SU-DHL-6 (cell line): ENCODE measurements around the gene ZNF799.
A peak's percentile ranks its signal among the peaks of the same experiment; 100 is the strongest.
"Not testable (repeated sequence)": the region's sequence is repeated elsewhere in the genome, so short reads cannot be mapped to it uniquely, and the experiment has no call there.

Source experiments
- H2AFZ ChIP-seq: fragments of 200-600 bp; sonication (generic); 2 replicates; pipeline ENCODE4 v1.6.1; 2014; ENCODE audit warnings: low read depth, mild to moderate bottlenecking, moderate library complexity, mixed read lengths, antibody characterized with exemption, low read length; ENCODE audit not compliant: severe bottlenecking
- H3F3A ChIP-seq: fragments of 200-600 bp; shearing (Covaris generic); 2 replicates; pipeline ENCODE4 v1.6.0; 2016; ENCODE audit warnings: antibody characterized with exemption, mild to moderate bottlenecking; ENCODE audit not compliant: insufficient read depth
- H3K27ac ChIP-seq: fragments of 200-600 bp; sonication (generic); 2 replicates; pipeline ENCODE4 v1.5.1; 2016; ENCODE audit warnings: low read depth, mild to moderate bottlenecking, low read length, moderate library complexity, mixed read lengths
- H3K27me3 ChIP-seq: fragments of 200-600 bp; sonication (generic), shearing (Covaris generic); 2 replicates; pipeline ENCODE4 v1.6.0; 2014; ENCODE audit warnings: mild to moderate bottlenecking, low read length
- H3K36me3 ChIP-seq: fragments of 200-600 bp; sonication (generic); 2 replicates; pipeline ENCODE4 v1.6.1; 2014; ENCODE audit warnings: mild to moderate bottlenecking, low read length, mixed read lengths
- H3K4me2 ChIP-seq: fragments of 300-600, 200-600 bp; shearing (Covaris generic), sonication (generic); 2 replicates; pipeline ENCODE4 v1.6.0; 2014; ENCODE audit warnings: low read length, low read depth, mild to moderate bottlenecking; ENCODE audit not compliant: poor library complexity, severe bottlenecking
- H3K4me3 ChIP-seq: fragments of 200-600 bp; sonication (generic); 2 replicates; pipeline ENCODE4 v1.5.1; 2014; ENCODE audit warnings: antibody characterized with exemption, low read length, mild to moderate bottlenecking, mixed read lengths; ENCODE audit not compliant: insufficient read depth, poor library complexity, severe bottlenecking
- H3K79me2 ChIP-seq: fragments of 200-600 bp; sonication (generic); 2 replicates; pipeline ENCODE4 v1.6.1; 2014; ENCODE audit warnings: mild to moderate bottlenecking, low read length, moderate library complexity; ENCODE audit not compliant: insufficient read depth
- H3K9ac ChIP-seq: fragments of 200-600 bp; sonication (generic); 2 replicates; pipeline ENCODE4 v1.7.0; 2014; ENCODE audit warnings: mild to moderate bottlenecking, low read length
- H3K9me2 ChIP-seq: fragments of 200-600 bp; sonication (generic); replicated peaks from 2 replicates; pipeline ENCODE4 v1.6.1; 2014; ENCODE audit warnings: low read length; ENCODE audit not compliant: insufficient read depth
- H3K9me3 ChIP-seq: fragments of 200-600 bp; sonication (generic); 2 replicates; pipeline ENCODE4 v1.6.1; 2014; ENCODE audit warnings: low read length, mixed read lengths; ENCODE audit not compliant: insufficient read depth
- H4K20me1 ChIP-seq: fragments of 200-600 bp; sonication (generic); 2 replicates; pipeline ENCODE4 v1.6.1; 2014; ENCODE audit warnings: low read depth, mild to moderate bottlenecking, antibody characterized with exemption, low read length, moderate library complexity, mixed read lengths
- CTCF ChIP-seq: fragments of 200-600 bp; sonication (generic); IDR thresholded peaks from one replicate; pipeline ENCODE4 v1.5.1; 2017; ENCODE audit warnings: antibody characterized with exemption, mild to moderate bottlenecking, low read length, moderate library complexity; ENCODE audit not compliant: insufficient read depth, poor library complexity, severe bottlenecking
- EZH2phosphoT487 ChIP-seq: fragments of 200-600 bp; sonication (generic), shearing (Covaris generic); conservative IDR thresholded peaks from 2 replicates; pipeline ENCODE4 v1.6.1; 2018; ENCODE audit warnings: mild to moderate bottlenecking, antibody characterized with exemption, low read length, moderate library complexity, mixed read lengths

ZNF799 gene

GRCh38 chr19:12365236-12366162, 35.6 kb downstream of the ZNF799 start, which contains the start of gene ZNF442:
TSS of gene ZNF442 (minus strand) at chr19:12365683. CDS start at chr19:12363631, 2,052 bp downstream.
- no peaks in the 10 kb centered on the region for H3K27me3 ChIP-seq
- no peaks in the 10 kb centered on the region for H3K36me3 ChIP-seq
- peak within 1 kb of the TSS; percentile 84 for H3K4me3 ChIP-seq
- peaks cover 4% of the 10 kb centered on the region; the same call in 1 of the 2 replicates for H3F3A ChIP-seq
- H3K9me3 ChIP-seq, result no peaks in the 10 kb centered on the region; the same call in 1 of the 2 replicates
- peak within 1 kb of the TSS; percentile 78 for H3K9ac ChIP-seq
- H3K79me2 ChIP-seq, result no peaks in the 10 kb centered on the region; the same call in 1 of the 2 replicates
- peak within 1 kb of the TSS; percentile 16 for H3K27ac ChIP-seq
- peak within 1 kb of the TSS; percentile 72 for H3K4me2 ChIP-seq
- H2AFZ ChIP-seq, result peak within 1 kb of the TSS; percentile 87
- no peaks in the 10 kb centered on the region for H3K9me2 ChIP-seq
- no peaks in the 10 kb centered on the region for H4K20me1 ChIP-seq
- TF ChIP-seq EZH2phosphoT487, result no peak
- TF ChIP-seq CTCF, result no peak

GRCh38 chr19:12364391-12365235, 36.5 kb downstream of the ZNF799 start:
- Histone ChIP-seq H3K27ac (no peak overlapping the region), H3K4me3 (peak overlapping the region; percentile 84), H3K4me2 (peak overlapping the region; percentile 72), H3K9me3 (no peaks in the 10 kb centered on the region; the same call in 1 of the 2 replicates), H3K79me2 (no peaks in the 10 kb centered on the region; the same call in 1 of the 2 replicates), H3F3A (peaks cover 4% of the 10 kb centered on the region; the same call in 1 of the 2 replicates), H2AFZ (peak overlapping the region; percentile 87), H3K9me2 (no peaks in the 10 kb centered on the region), H3K9ac (peak overlapping the region; percentile 78), H4K20me1 (no peaks in the 10 kb centered on the region), H3K36me3 (no peaks in the 10 kb centered on the region), H3K27me3 (no peaks in the 10 kb centered on the region)
- TF ChIP-seq EZH2phosphoT487 (no peak), CTCF (no peak)

GRCh38 chr19:12362236-12362635, 38.8 kb downstream of the ZNF799 start:
- not testable (repeated sequence) for H3K79me2 ChIP-seq, H3K9me3 ChIP-seq, H3K36me3 ChIP-seq, H3K9me2 ChIP-seq, H2AFZ ChIP-seq, H3K4me2 ChIP-seq, H4K20me1 ChIP-seq, H3K4me3 ChIP-seq, H3K27me3 ChIP-seq, H3K27ac ChIP-seq, H3F3A ChIP-seq, H3K9ac ChIP-seq
